Endothelial cell of umbilical vein (primary cell): ENCODE results near the gene MCTP1. TPM values are rescaled to one million over a fixed set of nuclear protein-coding genes. Genes with fewer than 3 reads are reported as not detected.

Experiments used
- BruUV-seq: library from RNA; stranded (reverse); fragments of 400-500 nt; replicated peaks from 2 replicates; lab custom pipeline; 2021; lab: Mats Ljungman, UMichigan
- CTCF ChIA-PET: fragments of 300-600, 350-600 bp; sonication (Branson Sonifier 250); formaldehyde crosslinking; loops from one replicate; lab custom pipeline; 2021; ENCODE audit warnings: antibody characterized with exemption, inconsistent platforms; lab: Charles Lee
- POLR2A ChIA-PET: fragments of 300-600, 350-600 bp; sonication (Branson Sonifier 250); formaldehyde crosslinking; loops from one replicate; lab custom pipeline; 2021; ENCODE audit warnings: antibody characterized with exemption, inconsistent platforms; lab: Charles Lee
- DNase-seq: peaks from one replicate; pipeline ENCODE4 v3.0.0-alpha.2; 2011; ENCODE audit warnings: low read depth, low spot score
- FAIRE-seq: peaks from 2 replicates; lab custom pipeline; 2011; peaks lifted over from hg19 to GRCh38; lab: Jason Lieb, UNC
- H2AFZ ChIP-seq: 2 replicates; pipeline ENCODE4 v1.6.0; 2012; ENCODE audit warnings: low read depth, low read length, control low read depth, inconsistent platforms
- H3K27ac ChIP-seq: 2 replicates; pipeline ENCODE4 v1.5.1; 2011; ENCODE audit warnings: low read depth, mild to moderate bottlenecking, control low read depth, low read length, moderate library complexity; ENCODE audit not compliant: insufficient read depth
- H3K27me3 ChIP-seq, 2 experiments: 2 replicates each; pipeline versions ENCODE4 v1.6.0 to v1.6.1; 2011; ENCODE audit warnings: low read length in 2 of 2, mixed read lengths in 1 of 2; ENCODE audit not compliant: control insufficient read depth in 2 of 2, insufficient read depth in 2 of 2
- H3K36me3 ChIP-seq, 2 experiments: 2 replicates in 1 of 2; 3 replicates in 1 of 2; pipeline ENCODE4 v1.5.1; 2011; ENCODE audit warnings: low read length in 2 of 2, mild to moderate bottlenecking in 1 of 2, moderate library complexity in 1 of 2; ENCODE audit not compliant: control insufficient read depth in 2 of 2, insufficient read depth in 2 of 2; ENCODE audit errors: extremely low read depth in 1 of 2
- H3K4me1 ChIP-seq: 3 replicates; pipeline ENCODE4 v1.5.1; 2011; ENCODE audit warnings: mild to moderate bottlenecking, low read length; ENCODE audit not compliant: control insufficient read depth, insufficient read depth; ENCODE audit errors: extremely low read depth
- H3K4me2 ChIP-seq: 2 replicates; pipeline ENCODE4 v1.6.1; 2011; ENCODE audit warnings: low read length, control low read depth, mixed read lengths; ENCODE audit not compliant: insufficient read depth
- H3K4me3 ChIP-seq, 3 experiments: fragments of 200-600 bp in 1 of 3; sonication (generic), shearing (Covaris generic) in 1 of 3; replicated peaks in 1 of 3; 2 replicates each; pipeline ENCODE4 v1.5.1; 2011 to 2016; ENCODE audit warnings: control low read depth in 3 of 3, low read length in 3 of 3, mild to moderate bottlenecking in 2 of 3, inconsistent platforms in 1 of 3, low read depth in 1 of 3, moderate library complexity in 1 of 3; ENCODE audit not compliant: insufficient read depth in 1 of 3
- H3K79me2 ChIP-seq: 2 replicates; pipeline ENCODE4 v1.6.0; 2012; ENCODE audit warnings: low read length, inconsistent platforms; ENCODE audit not compliant: control insufficient read depth, insufficient read depth
- H3K9ac ChIP-seq: replicated peaks from 2 replicates; pipeline ENCODE3; 2011; ENCODE audit warnings: low read length, control low read depth; ENCODE audit not compliant: insufficient read depth; ENCODE audit errors: extremely low read depth
- H3K9me1 ChIP-seq: replicated peaks from 3 replicates; pipeline ENCODE4 v1.6.0; 2011; ENCODE audit warnings: mild to moderate bottlenecking, low read length; ENCODE audit not compliant: control insufficient read depth, insufficient read depth; ENCODE audit errors: extremely low read depth
- H3K9me3 ChIP-seq: replicated peaks from 2 replicates; pipeline ENCODE4 v1.5.1; 2012; ENCODE audit warnings: low read length, inconsistent platforms; ENCODE audit not compliant: control insufficient read depth, insufficient read depth
- H4K20me1 ChIP-seq: replicated peaks from 2 replicates; pipeline ENCODE3; 2011; ENCODE audit warnings: mild to moderate bottlenecking, low read length; ENCODE audit not compliant: control insufficient read depth, insufficient read depth; ENCODE audit errors: extremely low read depth
- CTCF ChIP-seq, 2 donors: IDR thresholded peaks; 1 replicate in 1 of 2; 2 replicates in 1 of 2; pipeline ENCODE4 v1.5.1; 2011; ENCODE audit warnings: low read length in 2 of 2, mild to moderate bottlenecking in 2 of 2, moderate library complexity in 2 of 2, control low read depth in 1 of 2, inconsistent platforms in 1 of 2, low read depth in 1 of 2; ENCODE audit not compliant: insufficient read depth in 1 of 2; ENCODE audit errors: extremely low read depth in 1 of 2
- FOS ChIP-seq: IDR thresholded peaks from 2 replicates; pipeline ENCODE4 v1.6.1; 2011; ENCODE audit warnings: mild to moderate bottlenecking, low read length, moderate library complexity, borderline replicate concordance; ENCODE audit not compliant: insufficient read depth
- GATA2 ChIP-seq: IDR thresholded peaks from 2 replicates; pipeline ENCODE4 v1.7.0; 2011; ENCODE audit warnings: low read depth, mild to moderate bottlenecking, moderate library complexity, mixed read lengths, low read length; ENCODE audit not compliant: insufficient read length, insufficient read depth
- MYC ChIP-seq: IDR thresholded peaks from one replicate; pipeline ENCODE4 v1.6.1; 2011; ENCODE audit warnings: mild to moderate bottlenecking, low read depth, low read length
- POLR2A ChIP-seq: IDR thresholded peaks from 2 replicates; pipeline ENCODE4 v1.6.1; 2012; ENCODE audit warnings: low read depth, mild to moderate bottlenecking, control low read depth, low read length
- POLR2AphosphoS5 ChIP-seq: IDR thresholded peaks from 2 replicates; pipeline ENCODE4 v1.6.1; 2012; ENCODE audit warnings: low read depth, mild to moderate bottlenecking, control low read depth, low read length, moderate library complexity; ENCODE audit not compliant: insufficient read depth
- dilution Hi-C: fragments of 300-500 bp; cut with MboI; formaldehyde crosslinking; loops from one replicate; pipeline ENCODE4 v1.15.0; 2019; ENCODE audit warnings: low sequenced_read_pairs; ENCODE audit not compliant: extremely low pct_ligation_motif_present
- intact Hi-C: fragments of 100-400 bp; cut with micrococcal nuclease; formaldehyde crosslinking; loops from one replicate; pipeline ENCODE4 v1.10.0; 2022
- polyA plus RNA-seq, 4 experiments: library from polyadenylated mRNA; depleted of rRNA in 3 of 4; stranded (reverse) in 3 of 4; unstranded in 1 of 4; fragments of >200 nt; gene quantifications; 2 replicates each; pipeline versions ENCODE4 v1.2.1 to v1.2.3, GENCODE V29; 2011 to 2012; ENCODE audit warnings: missing spikeins in 1 of 4
- total RNA-seq: library from RNA; stranded (reverse); gene quantifications from 2 replicates; pipeline ENCODE4 v1.2.3, GENCODE V29; 2021

The MCTP1 gene
- total and polyA plus RNA-seq, 2 donors (not counting 3 experiments of a cell fraction or from before 2014, with no cell fraction given), result 79.3 to 203 TPM

DNA sequence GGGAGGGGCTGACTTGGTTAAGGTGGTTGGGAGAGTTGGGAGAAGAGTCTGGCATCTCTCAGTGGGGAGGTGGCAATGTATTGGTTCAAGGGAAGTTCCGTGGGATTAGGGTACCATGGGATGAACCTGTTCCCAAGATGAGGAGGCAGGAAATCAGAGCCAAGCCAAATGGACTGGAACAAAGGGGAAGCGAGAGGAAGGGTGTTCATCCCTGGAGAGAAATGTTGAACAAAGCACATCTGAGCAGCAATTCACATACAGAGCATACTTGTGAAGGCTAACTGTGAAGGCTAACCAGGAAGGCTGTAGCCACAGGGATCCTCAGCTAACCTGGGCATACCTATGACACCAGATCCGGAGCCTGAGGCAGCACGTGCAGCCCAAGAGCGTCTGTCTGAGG is 214.0 kb downstream of the MCTP1 start:
- BruUV-seq, result no TSS peak
- CTCF ChIA-PET, result no interaction called here

More for the DNA sequence above, 214.0 kb downstream of the MCTP1 start:
- H3K4me1 ChIP-seq, result peaks cover 11% of the 10 kb centered on the region
- peaks cover 10% of the 10 kb centered on the region for H4K20me1 ChIP-seq
- no peak overlapping the region for H3K9ac ChIP-seq
- no peaks in the 10 kb centered on the region for H3K27me3 ChIP-seq
- H3K79me2 ChIP-seq, result peaks cover 73% of the 10 kb centered on the region
- no peaks in the 10 kb centered on the region for H3K9me3 ChIP-seq
- dilution Hi-C loops, result no loop called here
- POLR2A ChIA-PET, result no interaction called here
- H3K36me3 ChIP-seq, result peaks cover 7 to 9% of the 10 kb centered on the region in 2 experiments
- no peaks in the 10 kb centered on the region for H3K9me1 ChIP-seq
- no peak overlapping the region for H2AFZ ChIP-seq
- no peak for DNase-seq
- intact Hi-C loops, result no loop called here
- FAIRE-seq, result no peak
- TF ChIP-seq GATA2 (no peak), FOS (no peak), POLR2AphosphoS5 (no peak), CTCF (IDR thresholded peaks at IDR 0.05; ENCODE audit: extremely low read depth in 1 of 2, insufficient read depth in 1 of 2, low read depth in 1 of 2, low read length in 2 of 2) (no peak), POLR2A (no peak), MYC (no peak)
- H3K4me2 ChIP-seq, result no peak overlapping the region
- no peak overlapping the region for H3K27ac ChIP-seq
- H3K4me3 ChIP-seq, result no peak overlapping the region
